Inflammatory macrophage (primary cell): ENCODE measurements around the gene GMNN.

ENCODE experiments used
- DNase-seq, 2 donors: peaks; one replicate each; pipeline ENCODE4 v3.0.0-alpha.2; 2020 to 2022

GMNN gene

GRCh38 chr6:24809728-24810127, 35.0 kb downstream of the GMNN start:
- DNase-seq, result no peak

- DNase-seq, result no peak
These were observed 43.6 kb downstream of the GMNN start for GRCh38 chr6:24818346-24818745.

- no peak for DNase-seq
These were observed 47.2 kb downstream of the GMNN start for GRCh38 chr6:24821860-24822444.

GRCh38 chr6:24822696-24823095, 48.0 kb downstream of the GMNN start:
- DNase-seq, result no peak

GRCh38 chr6:24823185-24823584, 48.4 kb downstream of the GMNN start:
- no peak for DNase-seq

- DNase-seq, result no peak
These were observed 49.6 kb downstream of the GMNN start for GRCh38 chr6:24824142-24824938.

GRCh38 chr6:24825130-24825630, 50.4 kb downstream of the GMNN start:
- DNase-seq, result no peak

- DNase-seq, result no peak
These were observed 52.4 kb downstream of the GMNN start for GRCh38 chr6:24827162-24827561.

GRCh38 chr6:24827970-24828369, 53.2 kb downstream of the GMNN start:
- no peak for DNase-seq

- DNase-seq, result no peak
These were observed 54.9 kb downstream of the GMNN start for GRCh38 chr6:24829657-24830056.

- no peak for DNase-seq
These were observed 57.3 kb downstream of the GMNN start for GRCh38 chr6:24831771-24832716.

GRCh38 chr6:24832794-24833193, 58.1 kb downstream of the GMNN start:
- DNase-seq, result no peak

- DNase-seq, result no peak
These were observed 59.1 kb downstream of the GMNN start for GRCh38 chr6:24833711-24834386.
